ENCODE data around the gene ANO6.
A peak's percentile ranks its signal among the peaks of the same experiment; 100 is the strongest.
"Not testable (repeated sequence)": the region's sequence is repeated elsewhere in the genome, so short reads cannot be mapped to it uniquely, and the experiment has no call there.

The ANO6 gene

DNA sequence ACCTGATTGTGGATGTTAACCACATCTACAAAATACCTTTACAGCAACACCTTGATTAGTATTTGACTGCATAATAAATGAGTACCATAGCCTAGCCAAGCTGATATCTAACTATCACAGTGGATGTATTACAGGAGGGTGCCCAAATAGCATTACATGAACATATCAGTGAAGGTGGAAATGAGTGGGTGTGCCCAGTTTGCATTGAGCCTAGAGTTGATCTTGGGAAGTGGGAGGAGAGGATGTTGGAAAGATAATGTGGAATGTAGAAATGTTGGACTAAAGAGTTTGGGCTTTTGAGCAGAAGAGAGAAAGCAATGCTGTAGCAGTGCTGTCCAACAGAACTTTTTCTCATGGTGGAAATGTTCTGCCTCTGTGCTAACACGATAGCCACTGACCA is 98.9 kb downstream of the ANO6 start:
- ATAC-seq: no peak

DNA sequence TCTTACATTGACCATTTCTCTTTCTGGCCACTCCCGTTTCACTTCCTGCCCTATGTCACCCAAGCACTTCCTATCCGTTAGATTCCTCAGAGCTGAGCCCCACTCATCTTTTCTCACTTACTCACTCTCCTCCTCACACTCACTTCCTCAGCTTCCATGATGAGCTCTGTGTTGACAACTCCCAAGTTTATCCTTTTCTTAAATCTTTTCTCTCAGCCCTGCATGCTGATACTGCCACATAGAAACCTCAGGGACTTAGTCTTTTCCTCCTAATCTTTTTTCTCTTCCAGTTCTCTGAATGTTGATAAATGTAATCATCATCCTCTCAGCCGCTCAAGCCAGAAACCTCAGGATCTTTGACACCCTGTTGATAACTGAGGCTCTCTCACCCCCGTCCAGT is 99.6 kb downstream of the ANO6 start:
- ATAC-seq: no peak

DNA sequence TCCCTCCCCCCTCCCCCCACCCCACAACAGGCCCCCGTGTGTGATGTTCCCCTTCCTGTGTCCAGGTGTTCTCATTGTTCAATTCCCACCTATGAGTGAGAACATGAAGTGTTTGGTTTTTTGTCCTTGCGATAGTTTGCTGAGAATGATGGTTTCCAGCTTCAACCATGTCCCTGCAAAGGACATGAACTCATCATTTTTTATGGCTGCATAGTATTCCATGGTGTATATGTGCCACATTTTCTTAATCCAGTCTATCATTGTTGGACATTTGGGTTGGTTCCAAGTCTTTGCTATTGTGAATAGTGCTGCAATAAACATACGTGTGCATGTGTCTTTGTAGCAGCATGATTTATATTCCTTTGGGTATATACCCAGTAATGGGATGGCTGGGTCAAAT is 101.4 kb downstream of the ANO6 start:
- not testable (repeated sequence) for ATAC-seq

DNA sequence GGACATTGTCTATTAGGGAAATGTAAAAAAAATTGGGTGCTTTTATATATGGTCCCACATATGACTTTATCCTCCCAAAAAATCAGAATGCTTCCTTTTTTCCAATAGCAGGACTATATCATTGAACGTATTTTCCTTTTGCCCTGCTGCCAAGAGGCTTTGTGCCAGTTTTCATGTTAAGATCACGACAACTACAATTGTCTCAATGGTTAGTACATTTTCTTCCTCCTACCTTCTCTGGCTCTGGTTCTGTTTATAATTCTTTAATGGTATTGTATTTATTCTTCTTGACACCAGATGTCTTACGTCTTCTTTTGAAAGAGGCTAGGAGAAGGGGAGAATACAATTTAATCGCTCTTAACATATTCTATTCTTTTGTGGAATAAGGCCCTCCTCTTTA is 106.9 kb downstream of the ANO6 start:
- no peak for ATAC-seq

DNA sequence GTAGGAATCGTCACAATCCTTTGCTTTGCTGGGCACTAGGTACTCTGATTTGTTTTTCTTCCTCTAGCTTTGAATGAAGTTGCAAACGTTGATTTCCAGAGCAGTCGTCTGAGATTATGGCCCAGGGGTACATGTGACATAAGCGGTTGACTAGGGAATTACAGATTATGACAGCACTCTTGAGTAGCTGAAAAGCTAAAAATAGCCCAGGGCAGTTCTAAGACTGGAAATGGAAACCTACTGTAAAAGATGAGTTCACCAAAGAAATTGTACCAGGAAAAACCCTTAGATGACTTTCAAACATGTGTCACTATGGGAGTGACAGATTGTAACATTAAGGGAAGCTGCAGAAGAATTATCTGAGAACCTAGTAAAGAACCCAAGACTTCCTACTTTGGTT is 108.5 kb downstream of the ANO6 start:
- peak; percentile 43 to 61 for ATAC-seq

DNA sequence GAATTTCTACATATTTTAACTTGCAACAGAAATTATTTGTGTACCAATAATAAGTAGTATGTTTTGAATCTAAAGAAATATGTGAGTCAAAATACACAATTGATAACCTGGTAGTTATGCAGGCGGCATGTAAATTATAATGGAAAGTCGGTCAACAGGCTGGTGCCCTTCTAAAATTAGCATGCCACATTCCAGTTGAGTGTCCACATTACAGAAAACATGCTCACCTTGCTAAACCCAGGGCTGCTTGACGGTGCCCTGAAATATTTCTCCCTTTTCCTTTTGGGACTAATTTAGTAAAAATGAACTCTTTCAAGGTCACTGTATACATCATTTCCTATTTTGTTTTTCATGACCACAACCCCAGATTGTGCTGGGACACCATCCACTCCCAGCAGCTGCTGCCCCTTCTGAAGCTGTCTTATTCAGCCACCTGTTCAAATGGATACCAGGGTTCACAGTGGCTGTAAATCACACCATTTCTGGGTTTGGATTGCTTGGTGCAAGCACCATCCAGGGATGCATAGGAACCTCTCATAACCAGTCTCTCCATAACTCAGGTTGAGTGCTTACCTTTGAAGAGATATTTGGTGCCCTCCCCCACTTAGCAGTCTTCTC is 110.6 kb downstream of the ANO6 start:
- no peak for ATAC-seq

DNA sequence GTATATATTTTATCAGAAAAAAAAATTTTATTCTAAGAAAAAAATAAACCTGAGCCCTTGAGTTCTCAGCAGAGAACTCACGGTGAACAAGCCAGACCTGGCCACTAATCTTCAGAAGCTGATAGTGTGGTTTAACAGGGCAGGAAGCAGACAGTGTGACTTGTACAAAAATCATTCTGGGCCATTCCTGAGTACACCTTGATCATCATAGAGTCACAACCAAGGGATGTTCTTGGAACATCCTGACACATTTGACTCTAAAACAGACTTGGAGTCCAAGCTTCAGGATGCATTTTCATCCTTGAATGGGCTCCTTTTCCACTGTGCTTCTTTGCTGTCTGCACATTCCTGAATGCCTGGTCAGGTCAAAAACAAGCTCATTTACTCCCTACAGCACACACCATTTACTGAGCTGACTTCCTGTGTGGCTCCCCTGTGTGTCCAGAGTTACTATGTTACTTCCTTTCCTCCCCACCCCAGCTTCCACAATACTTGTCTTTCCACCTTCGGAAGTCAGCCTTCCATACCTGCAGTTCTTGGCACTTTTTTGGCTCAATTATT is 112.0 kb downstream of the ANO6 start:
- ATAC-seq: no peak

DNA sequence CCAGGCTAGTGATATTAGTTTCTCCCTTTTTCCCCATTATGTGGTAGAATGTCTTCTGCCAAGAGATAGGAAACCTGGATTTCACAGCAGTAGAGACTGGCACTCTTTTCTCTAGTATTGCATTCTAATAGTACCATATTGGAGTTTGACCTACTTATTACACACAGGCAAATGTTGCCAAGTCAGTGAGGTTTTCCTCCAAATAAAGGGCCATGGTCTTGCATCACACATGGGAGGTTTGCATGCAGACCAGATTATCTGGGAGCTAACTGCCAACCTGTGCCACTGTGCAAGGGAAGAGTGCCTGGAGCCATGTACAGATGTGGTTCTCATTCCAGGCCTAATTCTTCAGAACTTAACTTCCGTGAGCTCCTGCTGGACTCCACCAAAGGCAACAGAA is 113.3 kb downstream of the ANO6 start:
- ATAC-seq: no peak

DNA sequence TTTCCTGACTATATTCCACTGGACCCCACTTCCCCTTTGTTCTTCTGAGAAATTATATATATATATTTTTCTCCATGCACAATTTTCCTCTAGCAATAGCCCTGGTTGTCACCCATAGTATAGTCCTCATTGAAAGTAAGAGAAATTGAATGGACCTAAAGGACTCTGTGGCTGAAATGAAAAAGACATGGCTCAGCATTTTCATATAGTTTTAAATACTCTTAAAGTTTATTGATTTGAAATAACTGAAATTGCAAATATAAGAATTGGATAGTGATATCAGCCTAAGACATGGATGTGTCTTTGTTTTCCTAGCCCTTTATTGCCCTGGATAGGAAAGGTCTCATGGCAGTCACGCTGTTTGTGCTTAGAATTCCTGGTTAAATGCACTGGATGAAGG is 113.8 kb downstream of the ANO6 start:
- no peak for ATAC-seq

DNA sequence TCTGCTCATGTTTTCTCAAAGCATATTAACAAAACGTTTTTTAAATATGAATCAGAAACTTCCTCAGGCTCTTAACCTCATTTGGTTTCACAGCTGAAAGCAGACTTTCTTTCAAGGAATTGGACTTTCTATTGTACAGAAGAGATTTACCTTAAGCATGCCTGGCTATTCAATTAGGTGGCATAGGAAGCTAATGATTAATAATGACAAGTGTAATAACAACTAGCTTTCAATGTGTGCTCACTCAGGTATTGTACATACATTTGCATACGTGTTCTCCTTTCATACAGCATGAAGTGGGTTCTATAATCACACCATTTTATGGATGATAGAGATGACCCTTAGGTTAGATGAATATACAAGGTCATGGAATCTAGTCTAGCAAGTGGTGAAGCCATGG is 115.7 kb downstream of the ANO6 start:
- no peak for ATAC-seq

DNA sequence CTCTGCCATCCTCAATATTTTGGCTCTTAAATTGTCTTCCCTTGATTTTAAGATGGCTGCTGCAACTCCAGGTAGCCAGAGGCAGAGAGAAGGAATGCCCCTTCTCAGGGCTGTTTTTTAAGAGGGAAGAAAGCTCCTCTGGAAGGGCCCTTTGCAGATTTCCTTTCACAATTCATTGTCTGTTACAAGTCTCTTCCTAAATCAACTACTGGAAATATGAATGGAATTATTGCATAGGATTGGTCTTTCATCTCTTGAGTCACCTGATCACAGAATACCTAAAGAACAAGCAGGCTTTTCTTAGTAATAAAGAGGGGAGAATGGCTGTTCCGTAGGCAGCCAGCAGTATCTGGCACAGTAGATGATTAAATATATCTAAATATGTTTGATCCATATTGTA is 118.5 kb downstream of the ANO6 start:
- no peak for ATAC-seq

DNA sequence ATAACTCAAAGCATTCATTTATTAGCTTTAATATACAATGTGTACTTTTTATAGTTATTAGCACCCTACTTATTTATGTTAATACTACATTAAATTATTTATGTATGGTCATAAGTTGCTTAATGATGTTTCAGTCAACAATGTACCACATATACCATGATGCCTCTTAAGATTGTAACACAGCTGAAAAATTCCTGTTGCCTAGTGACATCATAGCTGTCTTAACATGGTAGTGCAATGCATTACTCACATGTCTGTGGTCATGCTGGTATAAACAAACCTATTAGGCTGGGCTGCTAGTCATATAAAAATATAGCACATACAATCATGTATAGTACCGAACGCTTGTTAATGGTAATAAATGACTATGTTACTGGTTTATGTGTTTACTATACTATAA is 120.4 kb downstream of the ANO6 start:
- peak in 1 of 2 donors; percentile 45 for ATAC-seq

DNA sequence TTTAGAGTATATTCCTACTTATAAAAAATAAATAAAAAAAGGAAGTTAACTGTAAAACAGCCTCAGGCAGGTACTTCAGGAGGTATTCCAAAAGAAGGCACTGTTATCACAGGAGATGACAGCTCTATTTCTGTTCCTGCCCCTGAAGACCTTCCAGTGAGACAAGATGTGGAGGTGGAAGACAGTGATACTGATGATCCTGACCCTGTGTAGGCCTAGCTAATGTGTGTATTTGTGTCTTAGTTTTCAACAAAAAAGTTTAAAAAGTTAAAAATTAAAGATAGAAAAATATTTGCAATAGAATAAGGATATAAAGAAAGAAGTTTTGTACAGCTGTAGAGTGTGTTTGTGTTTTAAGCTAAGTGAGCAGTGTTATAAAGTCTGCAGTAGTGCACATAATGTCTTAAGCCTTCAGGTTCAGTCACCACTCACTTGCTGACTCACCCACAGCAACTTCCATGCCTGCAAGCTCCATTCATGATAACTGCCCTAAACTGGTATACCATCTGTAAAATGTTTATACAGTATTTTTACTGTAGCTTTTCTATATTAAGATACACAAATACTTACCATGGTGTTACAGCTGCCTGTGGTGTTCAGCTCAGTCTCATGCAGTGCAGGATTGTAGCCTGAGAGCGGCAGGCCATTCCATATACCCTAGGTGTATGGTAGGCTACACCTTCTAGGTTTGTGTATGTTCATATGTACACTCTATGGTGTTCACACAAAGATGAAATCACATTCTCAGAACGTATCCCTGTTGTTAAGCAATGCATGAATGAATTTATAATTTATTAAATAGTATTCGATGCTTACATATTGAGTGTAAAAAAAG is 121.1 kb downstream of the ANO6 start:
- ATAC-seq: no peak

DNA sequence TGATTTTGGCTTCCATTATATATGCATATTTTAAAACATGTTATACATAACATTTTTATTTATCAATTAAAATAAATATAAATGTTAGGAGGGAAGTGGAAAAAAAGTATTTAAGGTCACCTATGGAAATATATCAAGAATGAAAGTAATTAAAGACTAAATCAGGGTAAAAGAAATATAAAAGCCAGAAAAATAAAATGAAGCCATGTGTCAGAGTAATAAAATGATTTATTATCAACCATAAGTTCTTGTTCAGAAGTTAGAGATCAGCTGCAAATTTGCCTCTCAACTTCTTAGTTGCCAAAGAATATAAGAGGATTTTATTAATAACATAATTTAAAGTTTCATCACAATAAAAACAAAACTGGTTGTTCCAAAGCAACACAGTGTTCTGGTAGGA is 121.9 kb downstream of the ANO6 start:
- ATAC-seq: no peak

DNA sequence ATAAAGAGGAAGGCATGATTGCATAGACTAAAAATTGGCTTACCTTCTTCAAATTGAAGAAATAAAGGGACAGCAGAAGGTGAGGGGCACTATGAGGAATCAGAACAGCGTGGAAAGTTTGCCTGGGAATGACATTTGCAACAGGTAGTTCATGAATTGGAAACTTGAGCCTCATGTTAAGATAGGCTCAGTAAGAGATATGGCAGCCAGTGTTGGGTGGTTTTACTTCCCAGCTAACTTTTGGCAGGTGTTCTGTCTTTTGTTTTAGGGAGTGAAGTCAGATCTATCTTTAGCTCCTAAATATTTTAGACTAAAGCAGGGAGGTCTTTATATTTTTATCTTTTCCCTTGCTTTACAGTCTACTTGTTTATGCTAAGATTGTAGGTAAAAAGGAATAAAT is 122.4 kb downstream of the ANO6 start:
- ATAC-seq: no peak

DNA sequence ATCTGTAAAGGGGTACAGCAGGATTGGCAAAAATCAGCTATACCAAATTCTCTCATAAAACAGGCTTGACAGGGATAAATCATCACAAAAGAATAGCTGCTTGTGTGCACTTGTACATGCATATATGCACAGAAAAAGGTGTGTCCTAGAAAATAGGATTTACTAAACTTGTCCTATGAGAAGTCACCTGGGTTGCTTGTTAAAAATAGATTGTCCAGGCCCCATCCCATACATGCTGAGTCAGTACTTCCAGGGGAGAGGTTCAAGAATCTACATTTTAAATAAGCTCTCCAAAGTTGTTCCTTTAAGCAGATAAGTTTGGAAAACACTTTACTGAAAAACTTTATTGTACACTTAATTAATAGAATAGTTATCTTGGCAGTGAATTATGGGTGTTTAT is 123.1 kb downstream of the ANO6 start:
- no peak for ATAC-seq

DNA sequence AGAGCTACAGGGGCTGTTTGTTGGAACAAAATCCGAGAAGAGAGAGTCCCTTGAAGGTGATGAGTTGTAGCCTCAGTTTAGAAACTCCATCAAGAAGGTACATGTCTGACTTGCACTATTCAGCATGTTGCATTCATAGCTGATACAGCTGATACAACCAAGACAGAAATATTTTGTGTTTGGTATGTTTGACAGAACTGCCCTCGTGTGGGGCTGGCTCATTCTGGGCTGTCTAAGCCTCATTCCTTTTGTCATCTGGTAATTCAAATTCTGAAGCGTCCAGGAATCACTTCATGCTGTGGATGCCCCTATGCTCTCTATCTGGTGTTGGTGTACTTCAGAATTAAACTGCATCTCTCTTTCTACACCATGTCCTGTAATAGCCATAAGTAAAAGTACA is 126.3 kb downstream of the ANO6 start:
- no peak for ATAC-seq

DNA sequence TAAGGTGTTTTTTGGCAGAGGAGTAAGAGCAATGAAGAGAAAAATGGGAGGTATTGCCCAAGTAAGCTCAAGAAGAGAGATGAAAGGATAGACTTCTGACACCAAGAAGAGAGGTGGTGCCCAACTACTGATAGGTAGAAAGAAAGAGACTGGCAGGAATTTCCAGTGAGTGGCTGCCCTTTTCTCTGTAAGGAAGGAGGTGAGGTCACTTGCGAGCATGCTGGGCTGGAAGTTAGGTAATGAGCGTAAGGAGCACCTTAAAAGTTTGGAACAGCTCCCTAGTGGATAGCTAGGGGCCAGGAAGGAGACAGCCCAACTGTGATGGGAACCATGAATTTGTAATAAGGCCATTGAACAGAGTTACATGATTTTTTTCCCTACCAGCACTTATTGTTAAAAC is 127.0 kb downstream of the ANO6 start:
- ATAC-seq: no peak

DNA sequence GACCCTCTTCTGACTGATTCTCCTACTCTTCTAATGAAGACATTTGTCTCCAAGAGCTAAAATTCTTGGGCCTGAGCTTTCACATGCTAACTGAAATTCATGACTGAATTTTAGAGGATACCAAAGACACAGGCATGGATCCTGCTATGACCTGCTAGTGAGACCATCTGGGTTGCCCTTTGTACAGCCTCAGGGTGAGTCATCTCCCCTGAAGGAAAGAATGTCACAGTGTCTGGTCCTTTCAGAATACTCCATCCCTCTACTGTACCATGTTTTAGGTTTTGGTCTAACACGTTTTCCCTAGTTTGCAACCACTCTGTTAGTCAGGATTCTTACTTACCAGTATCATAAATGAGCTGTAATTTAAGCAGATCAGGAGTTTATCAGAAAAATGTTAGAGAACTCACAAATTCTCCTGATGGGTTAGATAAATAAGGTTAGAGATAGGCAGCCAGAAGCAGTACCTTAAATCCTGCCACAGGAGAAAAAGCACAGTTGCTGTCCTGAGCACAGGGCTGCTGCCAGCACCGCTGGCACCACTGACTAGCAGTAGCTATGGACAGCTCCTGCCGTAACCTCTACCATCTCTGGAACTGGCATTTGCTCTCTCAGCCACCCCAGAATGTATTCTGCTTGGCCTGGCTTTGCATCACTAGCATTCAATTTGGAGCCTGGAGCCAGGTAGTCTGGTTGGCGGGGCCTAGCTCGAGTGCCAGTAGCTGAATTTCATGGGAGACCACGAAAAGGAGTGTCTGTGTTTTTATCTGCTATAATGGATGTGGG is 127.6 kb downstream of the ANO6 start:
- peak in 1 of 2 donors; percentile 33 for ATAC-seq

DNA sequence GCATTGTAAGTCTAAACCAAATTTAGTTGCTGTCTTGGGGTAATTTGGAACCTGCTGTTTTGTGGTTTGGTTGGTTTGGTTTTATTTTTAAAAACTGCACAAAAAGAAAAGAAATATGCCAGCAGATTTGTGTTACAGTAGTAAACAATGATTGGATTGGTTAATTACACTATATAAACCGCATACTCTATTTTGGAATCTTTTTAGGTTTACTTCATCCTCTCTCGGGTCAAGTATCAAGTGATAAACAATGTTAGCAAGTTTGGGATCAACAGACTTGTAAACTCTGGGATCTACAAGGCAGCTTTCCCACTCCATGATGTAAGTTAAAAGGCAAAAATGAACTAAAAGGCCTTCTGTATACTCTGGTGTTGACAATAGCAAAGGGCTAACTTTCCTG is 132.4 kb downstream of the ANO6 start:
- no peak for ATAC-seq

DNA sequence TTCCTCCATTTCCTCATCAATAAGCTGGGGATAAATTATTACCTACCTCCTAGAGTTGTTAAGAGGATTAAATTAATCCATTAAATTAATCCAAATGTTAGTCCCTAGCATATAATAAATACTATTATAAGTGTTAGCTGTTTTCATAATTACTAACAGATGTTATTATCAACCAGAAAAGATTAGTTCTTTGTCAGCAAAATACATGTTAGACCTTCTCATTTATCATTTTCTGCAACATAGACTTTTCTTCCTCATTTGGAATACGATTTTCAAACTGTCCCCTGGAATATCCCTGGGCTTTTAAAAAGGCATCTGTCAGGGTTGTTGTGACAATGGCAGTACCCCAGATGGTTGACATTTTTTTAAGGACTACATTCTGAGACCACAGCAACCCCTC is 133.1 kb downstream of the ANO6 start:
- no peak for ATAC-seq

DNA sequence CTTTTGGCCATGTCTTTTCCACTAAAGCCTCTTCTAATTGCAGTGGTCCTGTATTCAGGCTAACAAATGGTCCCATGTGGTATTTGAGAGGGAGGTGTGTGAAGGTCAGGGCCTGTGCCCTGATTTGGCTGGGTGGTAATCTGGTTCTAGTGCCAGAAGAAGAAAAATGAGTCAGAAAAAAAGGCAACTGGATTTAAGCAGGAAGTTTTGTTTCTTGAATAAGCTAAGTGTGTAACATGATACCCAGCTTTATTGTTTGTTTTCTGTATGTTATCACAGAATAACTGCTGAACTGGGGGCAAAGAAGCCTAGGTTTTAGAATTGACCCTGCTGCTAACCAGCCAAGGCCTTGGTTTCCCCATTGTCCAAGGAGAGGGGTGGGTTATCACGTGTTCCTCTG is 134.0 kb downstream of the ANO6 start:
- ATAC-seq: no peak

DNA sequence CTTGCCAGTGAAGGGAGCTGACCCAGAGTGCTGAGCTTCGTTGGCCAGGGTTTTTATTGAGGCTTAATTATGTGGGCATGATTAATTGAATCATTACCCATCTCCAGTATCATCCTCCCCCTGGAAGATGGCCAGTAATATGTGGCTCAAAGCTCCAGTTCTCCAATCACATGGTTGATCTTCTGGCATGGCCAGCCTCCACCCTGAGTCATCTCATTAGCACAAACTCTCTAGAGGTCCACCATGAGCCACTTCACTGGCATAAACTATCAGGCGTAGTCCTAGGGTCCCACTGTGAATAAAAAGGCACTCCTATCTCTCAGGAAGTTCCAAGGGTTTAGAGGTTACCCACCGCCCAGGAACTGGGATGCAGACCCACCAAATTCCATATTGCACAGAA is 135.0 kb downstream of the ANO6 start:
- ATAC-seq: no peak
